ENCODE results near the gene MYH9. TPM values are rescaled to one million over a fixed set of nuclear protein-coding genes. Genes with fewer than 3 reads are reported as not detected.

Gene MYH9
- total RNA-seq, 4 donors from 2014 or later = 215 to 1,171 (median 400) TPM

- H3K4me3 ChIP-seq = no peak overlapping the region
- H3K27me3 ChIP-seq = no peaks in the 10 kb centered on the region
- no peak for TF ChIP-seq POLR2A (IDR thresholded peaks at IDR 0.05)
- TF ChIP-seq CTCF (IDR thresholded peaks at IDR 0.05) = no peak
- H3K4me1 ChIP-seq = no peaks in the 10 kb centered on the region
- no peak for DNase-seq
- no peaks in the 10 kb centered on the region for H3K9me3 ChIP-seq
- intact Hi-C loops (cut with DNase I; ENCODE audit: low total_unique reads) = no loop called here
- H3K36me3 ChIP-seq = no peaks in the 10 kb centered on the region
- peak overlapping the region; percentile 8 to 100 for H3K27ac ChIP-seq
These were observed 70.0 kb downstream of the MYH9 start for GRCh38 chr22:36317658-36318271.

- Histone ChIP-seq H3K27ac (peak overlapping the region in 1 of 2 donors; percentile 54), H3K4me3 (no peak overlapping the region), H3K36me3 (no peaks in the 10 kb centered on the region), H3K27me3 (no peaks in the 10 kb centered on the region), H3K9me3 (no peaks in the 10 kb centered on the region), H3K4me1 (no peaks in the 10 kb centered on the region)
- no peak for DNase-seq
- TF ChIP-seq POLR2A (IDR thresholded peaks at IDR 0.05) (no peak), CTCF (IDR thresholded peaks at IDR 0.05) (no peak)
- intact Hi-C loops (cut with DNase I; ENCODE audit: low total_unique reads) = no loop called here
These were observed 71.3 kb downstream of the MYH9 start for GRCh38 chr22:36316419-36316818.

- H3K27ac ChIP-seq = peak overlapping the region; percentile 25 to 57
- H3K4me3 ChIP-seq = no peak overlapping the region
- no peak for DNase-seq
- intact Hi-C loops (cut with DNase I; ENCODE audit: low total_unique reads) = no loop called here
- TF ChIP-seq POLR2A (IDR thresholded peaks at IDR 0.05) = no peak
- no peaks in the 10 kb centered on the region for H3K9me3 ChIP-seq
- H3K36me3 ChIP-seq = no peaks in the 10 kb centered on the region
- no peaks in the 10 kb centered on the region for H3K27me3 ChIP-seq
- no peaks in the 10 kb centered on the region for H3K4me1 ChIP-seq
These were observed 72.4 kb downstream of the MYH9 start for GRCh38 chr22:36315325-36315724.

GRCh38 chr22:36311386-36312085, 76.2 kb downstream of the MYH9 start:
- TF ChIP-seq POLR2A (IDR thresholded peaks at IDR 0.05) (no peak), CTCF (IDR thresholded peaks at IDR 0.05) (no peak)
- H3K36me3 ChIP-seq = no peaks in the 10 kb centered on the region
- intact Hi-C loops (cut with DNase I; ENCODE audit: low total_unique reads) = no loop called here
- no peak overlapping the region for H3K4me3 ChIP-seq
- no peak overlapping the region for H3K27ac ChIP-seq
- H3K4me1 ChIP-seq = no peaks in the 10 kb centered on the region
- H3K9me3 ChIP-seq = no peaks in the 10 kb centered on the region
- H3K27me3 ChIP-seq = no peaks in the 10 kb centered on the region
- DNase-seq = no peak

- no peaks in the 10 kb centered on the region for H3K4me1 ChIP-seq
- H3K27ac ChIP-seq = peak overlapping the region in 1 of 2 donors; percentile 5
These were observed 78.9 kb downstream of the MYH9 start for GRCh38 chr22:36308880-36309279.

More at GRCh38 chr22:36308880-36309279, 78.9 kb downstream of the MYH9 start:
- intact Hi-C loops (cut with DNase I; ENCODE audit: low total_unique reads) = no loop called here
- no peak for DNase-seq
- no peak overlapping the region for H3K4me3 ChIP-seq
- no peak for TF ChIP-seq CTCF (IDR thresholded peaks at IDR 0.05)
- TF ChIP-seq POLR2A (IDR thresholded peaks at IDR 0.05) = no peak
- no peaks in the 10 kb centered on the region for H3K27me3 ChIP-seq
- H3K36me3 ChIP-seq = no peaks in the 10 kb centered on the region
- H3K9me3 ChIP-seq = no peaks in the 10 kb centered on the region
